HT1080 (cell line): ENCODE data around the gene ROCK1. TPM values are rescaled to one million over a fixed set of nuclear protein-coding genes. Genes with fewer than 3 reads are reported as not detected.
"Not testable (repeated sequence)": the region's sequence is repeated elsewhere in the genome, so short reads cannot be mapped to it uniquely, and the experiment has no call there.

Source experiments
- DNase-seq: peaks from one replicate; pipeline ENCODE4 v3.0.0-alpha.2; 2015; ENCODE audit warnings: low read depth
- total RNA-seq: library from RNA; depleted of rRNA; stranded (reverse); fragments of >200 nt; shearing (Covaris generic); gene quantifications from 2 replicates; pipeline ENCODE4 v1.2.3, GENCODE V29; 2014

ROCK1 gene
- total RNA-seq, 1 experiment from 2014 or later: 26.7 TPM

- no peak for DNase-seq
Observed at GRCh38 chr18:21054252-21054821, 57.3 kb downstream of the ROCK1 start.

DNA sequence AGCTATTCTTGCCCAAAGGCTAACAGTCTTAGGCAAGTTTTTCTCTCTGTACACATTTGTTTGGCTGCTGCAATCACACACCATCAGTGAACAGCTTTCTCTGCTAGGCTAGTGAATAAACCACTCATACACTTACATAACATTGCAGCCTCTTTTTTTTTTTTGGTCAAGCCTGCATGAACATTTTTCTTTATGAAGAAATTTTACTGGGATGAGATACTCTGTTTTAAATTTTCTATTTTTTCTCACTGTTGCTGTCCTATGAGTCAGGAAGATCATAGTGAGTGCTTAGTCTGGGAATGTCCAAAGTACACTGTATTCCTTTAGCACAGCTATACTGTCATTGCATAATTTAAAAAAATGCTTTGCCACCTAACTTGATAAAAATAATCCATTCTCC, 58.5 kb downstream of the ROCK1 start:
- DNase-seq: peak; percentile 49

DNA sequence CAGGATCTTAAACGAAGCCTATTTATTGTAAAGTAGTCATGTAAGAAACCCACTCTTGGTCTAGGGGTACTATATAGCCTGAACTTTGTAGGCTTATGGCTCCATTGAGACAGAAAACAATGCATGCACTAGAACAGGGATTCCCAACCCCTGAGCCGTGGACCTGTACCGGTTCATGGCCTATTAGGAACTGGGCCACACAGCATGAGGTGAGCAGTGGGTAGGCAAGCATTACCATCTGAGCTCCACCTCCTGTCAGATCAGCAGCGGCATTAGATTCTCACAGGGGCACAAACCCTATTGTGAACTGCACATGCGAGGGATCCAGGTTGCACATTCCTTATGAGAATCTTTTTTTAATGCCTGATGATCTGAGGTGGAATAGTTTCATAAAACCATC, 59.2 kb downstream of the ROCK1 start:
- DNase-seq: no peak

GRCh38 chr18:21051620-21052019, 60.0 kb downstream of the ROCK1 start:
- no peak for DNase-seq

- DNase-seq: no peak
Observed at GRCh38 chr18:21049306-21049705, 62.3 kb downstream of the ROCK1 start.

GRCh38 chr18:21047126-21047525, 64.5 kb downstream of the ROCK1 start:
- no peak for DNase-seq

DNA sequence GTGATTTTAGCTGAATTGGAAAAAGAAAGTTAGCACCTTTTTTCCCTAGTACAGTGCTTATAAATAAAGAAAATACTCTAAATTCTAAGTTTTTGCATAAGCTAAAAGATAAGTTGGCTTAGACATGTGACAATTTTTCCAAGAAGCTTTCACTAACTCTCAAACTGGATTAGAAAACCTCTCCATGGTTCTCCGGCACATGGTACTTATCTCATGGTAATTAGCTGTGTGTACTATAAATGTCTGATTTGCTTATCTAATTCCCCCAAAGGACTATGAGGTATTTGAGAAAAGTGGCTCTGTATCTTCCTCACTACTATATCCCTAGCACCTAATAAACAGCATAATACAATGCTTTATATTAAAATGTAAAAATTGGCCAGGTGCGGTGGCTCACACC, 71.1 kb downstream of the ROCK1 start:
- DNase-seq: no peak

DNA sequence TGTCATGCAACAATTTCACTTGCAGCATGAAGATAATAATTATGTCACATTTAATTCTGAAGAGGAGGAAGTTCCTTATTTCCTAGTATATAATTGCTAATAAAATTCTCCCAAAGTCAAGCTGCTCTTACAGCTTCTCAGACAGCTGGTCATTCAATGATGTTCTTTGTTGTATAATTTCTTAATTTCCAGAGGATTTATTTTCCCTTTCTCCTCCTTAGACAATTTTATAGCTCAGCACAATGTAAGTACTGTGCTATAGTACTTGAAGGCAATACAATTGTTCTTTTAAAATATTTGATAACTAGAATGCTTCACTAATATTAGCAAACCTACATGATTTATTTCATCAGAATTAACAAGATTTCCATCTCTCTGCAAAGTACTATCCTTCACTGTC, 73.4 kb downstream of the ROCK1 start:
- no peak for DNase-seq

- DNase-seq: no peak
Observed at GRCh38 chr18:21031845-21032244, 79.8 kb downstream of the ROCK1 start.

DNA sequence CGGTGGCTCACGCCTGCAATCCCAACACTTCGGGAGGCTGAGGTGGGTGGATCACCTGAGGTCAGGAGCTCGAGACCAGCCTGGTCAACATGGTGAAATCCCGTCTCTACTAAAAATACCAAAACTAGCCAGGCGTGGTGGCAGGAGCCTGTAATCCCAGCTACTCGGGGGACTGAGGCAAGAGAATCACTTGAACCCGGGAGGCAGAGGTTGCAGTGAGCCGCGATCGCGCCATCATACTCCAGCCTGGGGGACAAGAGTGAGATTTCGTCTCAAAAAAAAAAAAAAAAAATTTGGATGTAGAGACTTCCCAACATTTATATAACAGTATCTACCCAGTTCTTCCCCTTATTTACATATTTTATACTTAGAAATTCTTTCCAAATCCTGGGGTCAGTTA, 93.4 kb downstream of the ROCK1 start:
- DNase-seq: not testable (repeated sequence)

GRCh38 chr18:21012308-21012707, 99.3 kb downstream of the ROCK1 start:
- no peak for DNase-seq

DNA sequence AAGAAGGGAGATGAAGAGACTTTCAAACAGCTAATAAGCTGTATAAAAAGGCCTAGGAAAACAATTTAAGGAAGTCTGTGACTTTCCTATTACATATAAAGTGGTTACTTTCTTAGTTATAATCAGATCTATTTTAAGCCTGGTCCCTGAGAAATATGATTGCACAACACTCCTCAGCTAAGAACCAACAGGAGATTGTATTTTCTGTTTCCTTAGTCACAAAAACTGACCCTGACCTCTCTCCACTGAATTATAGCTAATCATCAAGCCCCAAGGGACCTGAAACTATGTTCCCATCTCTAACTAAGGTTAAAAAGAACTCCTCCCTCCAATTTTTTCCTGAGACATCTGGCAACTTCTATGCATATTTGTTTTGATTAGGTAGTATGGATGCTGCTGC, 106.9 kb downstream of the ROCK1 start:
- peak; percentile 17 for DNase-seq

- DNase-seq: peak; percentile 9
Observed at GRCh38 chr18:21000667-21001066, 110.9 kb downstream of the ROCK1 start.

GRCh38 chr18:20997371-20997770, 114.2 kb downstream of the ROCK1 start:
- no peak for DNase-seq

DNA sequence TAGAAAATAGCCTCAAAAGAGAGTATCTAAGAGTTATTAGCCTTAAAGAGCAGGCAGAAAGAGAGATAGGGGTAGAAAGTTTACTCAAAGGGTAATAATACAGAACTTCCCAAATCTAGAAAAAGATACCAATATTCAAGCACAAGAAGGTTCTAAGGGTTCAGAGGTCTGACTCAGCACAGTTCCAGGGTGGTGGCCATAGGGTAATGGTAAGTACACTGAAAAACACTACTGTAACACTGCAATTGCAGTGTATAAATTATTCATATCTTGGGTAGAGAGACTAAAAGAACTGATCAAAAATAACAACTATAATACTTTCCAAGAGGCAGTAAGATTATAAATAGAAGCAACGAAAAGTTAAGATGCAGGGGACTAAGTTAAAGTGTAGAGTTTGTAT, 115.2 kb downstream of the ROCK1 start:
- no peak for DNase-seq

DNA sequence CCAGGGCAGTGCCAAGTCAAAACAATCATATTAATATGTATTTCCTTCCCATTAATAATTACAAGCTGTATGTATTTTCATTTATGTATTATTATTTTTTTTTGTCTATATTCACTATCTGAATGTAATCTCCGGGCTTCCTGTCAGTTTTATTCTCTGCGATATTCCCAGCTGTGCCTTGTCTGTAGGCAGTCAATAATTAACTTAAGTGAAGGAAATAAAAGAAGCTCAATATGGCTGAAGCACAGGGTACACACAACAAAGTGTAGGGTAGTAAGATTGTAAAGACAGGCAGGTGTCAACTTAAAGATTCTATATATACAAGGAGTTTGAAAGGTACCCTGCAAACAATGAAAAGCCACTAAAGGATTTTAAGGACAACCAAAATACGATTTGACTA, 122.9 kb downstream of the ROCK1 start:
- no peak for DNase-seq

DNA sequence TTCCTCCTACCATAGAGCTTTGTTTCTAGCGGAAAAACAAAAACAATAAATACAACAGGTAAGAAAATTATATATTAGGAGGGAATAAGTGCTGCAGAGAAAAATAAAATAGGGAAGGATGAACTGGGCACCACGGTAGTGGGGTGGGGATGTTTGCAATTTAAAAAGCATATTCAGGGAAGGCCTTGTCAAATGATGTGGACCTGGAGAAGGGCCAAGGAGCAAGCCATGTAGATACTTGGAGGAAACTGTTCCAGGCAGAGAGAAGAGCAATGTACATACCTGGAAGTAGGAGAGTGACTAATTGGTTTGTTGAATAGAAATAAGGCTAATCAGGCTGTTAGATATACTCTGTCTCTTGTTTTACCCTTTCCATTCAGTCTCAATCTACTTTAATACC, 136.5 kb downstream of the ROCK1 start:
- no peak for DNase-seq

- DNase-seq: peak; percentile 18
Observed at GRCh38 chr18:20971886-20972267, 139.7 kb downstream of the ROCK1 start.

DNA sequence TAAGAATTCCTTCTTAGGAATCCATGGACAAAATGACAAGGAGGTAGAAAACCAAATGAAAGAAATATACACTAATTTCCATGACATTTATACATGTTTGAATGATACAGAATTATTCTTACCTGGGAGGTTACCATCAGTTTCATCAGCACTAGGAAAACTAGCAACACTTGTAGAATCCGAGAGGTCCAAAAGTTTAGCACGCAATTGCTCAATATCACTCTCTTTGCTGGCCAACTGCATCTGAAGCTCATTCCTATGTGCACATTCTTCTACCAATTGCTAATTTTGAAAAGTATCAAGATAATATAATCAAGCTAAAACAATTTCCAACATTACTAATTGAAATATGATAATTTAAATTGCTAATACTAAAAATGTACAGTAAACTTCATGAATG, 144.8 kb downstream of the ROCK1 start:
- DNase-seq: no peak

DNA sequence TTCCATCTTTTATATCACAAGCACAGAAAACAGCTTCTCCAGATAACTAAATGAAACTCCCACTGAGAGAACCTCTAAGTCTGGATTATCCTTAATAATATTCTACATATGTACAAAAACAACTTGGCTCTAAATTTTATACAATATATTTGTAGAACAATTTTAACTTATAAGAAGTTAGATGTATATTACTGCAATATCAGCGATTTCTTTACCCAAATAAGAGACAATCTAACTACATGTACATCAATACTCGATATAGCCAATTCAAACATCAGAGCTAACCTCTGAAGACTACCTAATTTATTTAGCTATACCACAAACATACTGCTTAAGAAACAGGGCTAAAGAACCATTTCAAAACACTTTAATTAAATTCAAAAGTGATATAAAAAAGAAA, 148.6 kb downstream of the ROCK1 start:
- no peak for DNase-seq

- DNase-seq: no peak
Observed at GRCh38 chr18:20960735-20961134, 150.9 kb downstream of the ROCK1 start.

- DNase-seq: not testable (repeated sequence)
Observed at GRCh38 chr18:20950827-20951226, 160.8 kb downstream of the ROCK1 start.
